Brain microvascular endothelial cell (primary cell): ENCODE results near the gene SLC25A27.

ENCODE experiments used
- DNase-seq: peaks from one replicate; pipeline ENCODE4 v3.0.0-alpha.2; 2020
- H3K27ac ChIP-seq: fragments of 250-450 bp; sonication (Bioruptor Pico); 2 replicates; pipeline ENCODE4 v1.5.1; 2020; ENCODE audit warnings: mild to moderate bottlenecking, moderate library complexity
- H3K27me3 ChIP-seq: fragments of 250-450 bp; sonication (Bioruptor Pico); replicated peaks from 2 replicates; pipeline ENCODE4 v1.5.1; 2020; ENCODE audit warnings: mild to moderate bottlenecking
- H3K36me3 ChIP-seq: fragments of 250-450 bp; sonication (Bioruptor Pico); replicated peaks from 2 replicates; pipeline ENCODE4 v1.5.1; 2020; ENCODE audit warnings: mild to moderate bottlenecking
- H3K4me3 ChIP-seq: 2 replicates; pipeline ENCODE4 v1.5.1; 2011; ENCODE audit warnings: low read depth, mild to moderate bottlenecking, control low read depth, low read length, moderate library complexity
- CTCF ChIP-seq: IDR thresholded peaks from 2 replicates; pipeline ENCODE4 v1.5.1; 2011; ENCODE audit warnings: low read depth, mild to moderate bottlenecking, moderate library complexity, low read length, control low read depth, inconsistent platforms; ENCODE audit errors: missing control alignments
- in situ Hi-C: cut with HindIII; loops from 2 replicates; pipeline ENCODE4 v1.10.0; 2017; ENCODE audit warnings: low sequenced_read_pairs, low pct_ligation_motif_present

The SLC25A27 gene

DNA sequence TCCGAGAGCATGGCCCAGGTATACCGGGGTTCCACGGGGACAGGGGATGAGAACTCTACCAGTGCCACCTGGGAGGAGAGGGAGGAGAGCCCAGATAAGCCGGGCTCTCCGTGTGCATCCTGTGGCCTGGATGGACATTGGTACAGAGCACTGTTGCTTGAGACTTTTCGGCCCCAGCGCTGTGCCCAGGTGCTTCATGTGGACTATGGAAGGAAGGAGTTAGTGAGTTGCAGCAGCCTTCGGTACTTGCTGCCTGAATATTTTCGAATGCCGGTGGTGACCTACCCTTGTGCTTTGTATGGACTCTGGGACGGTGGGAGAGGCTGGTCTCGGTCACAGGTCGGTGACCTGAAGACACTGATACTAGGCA lies 36.2 kb downstream of the SLC25A27 start:
- in situ Hi-C loops, result no loop called here
- no peak for DNase-seq
- no peaks in the 10 kb centered on the region for H3K36me3 ChIP-seq
- H3K27ac ChIP-seq, result no peak overlapping the region
- TF ChIP-seq CTCF, result no peak
- H3K27me3 ChIP-seq, result no peaks in the 10 kb centered on the region
- H3K4me3 ChIP-seq, result no peak overlapping the region

GRCh38 chr6:46689657-46690056 lies 36.9 kb downstream of the SLC25A27 start:
- Histone ChIP-seq H3K27me3 (no peaks in the 10 kb centered on the region), H3K36me3 (no peaks in the 10 kb centered on the region), H3K4me3 (no peak overlapping the region), H3K27ac (no peak overlapping the region)
- no peak for DNase-seq
- TF ChIP-seq CTCF, result no peak
- in situ Hi-C loops, result no loop called here

DNA sequence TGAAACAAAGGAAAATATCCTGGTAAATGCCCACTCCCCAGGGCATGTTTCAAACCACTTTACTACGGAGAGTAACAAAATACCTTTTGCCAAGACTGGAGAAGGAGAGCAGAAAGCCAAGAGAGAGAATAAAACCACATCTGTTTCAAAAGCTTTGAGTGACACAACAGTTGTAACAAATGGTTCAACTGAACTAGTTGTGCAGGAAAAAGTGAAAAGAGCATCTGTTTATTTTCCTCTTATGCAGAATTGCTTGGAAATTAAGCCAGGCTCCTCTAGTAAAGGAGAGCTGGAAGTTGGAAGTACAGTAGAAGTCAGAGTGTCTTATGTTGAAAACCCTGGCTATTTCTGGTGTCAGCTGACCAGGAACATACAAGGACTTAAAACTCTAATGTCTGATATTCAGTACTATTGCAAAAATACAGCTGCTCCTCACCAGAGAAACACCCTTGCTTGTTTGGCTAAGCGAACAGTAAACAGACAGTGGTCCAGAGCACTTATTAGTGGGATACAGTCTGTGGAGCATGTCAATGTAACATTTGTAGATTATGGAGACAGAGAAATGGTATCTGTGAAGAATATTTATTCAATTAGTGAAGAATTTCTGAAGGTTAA lies 37.5 kb downstream of the SLC25A27 start:
- Histone ChIP-seq H3K27me3 (no peaks in the 10 kb centered on the region), H3K4me3 (no peak overlapping the region), H3K36me3 (no peaks in the 10 kb centered on the region), H3K27ac (no peak overlapping the region)
- no peak for TF ChIP-seq CTCF
- DNase-seq, result no peak
- in situ Hi-C loops, result no loop called here

- H3K27ac ChIP-seq, result no peak overlapping the region
- H3K36me3 ChIP-seq, result no peaks in the 10 kb centered on the region
- H3K4me3 ChIP-seq, result no peak overlapping the region
- in situ Hi-C loops, result no loop called here
- no peak for TF ChIP-seq CTCF
- DNase-seq, result no peak
- H3K27me3 ChIP-seq, result no peaks in the 10 kb centered on the region
These were observed 38.2 kb downstream of the SLC25A27 start for GRCh38 chr6:46690911-46691451.

DNA sequence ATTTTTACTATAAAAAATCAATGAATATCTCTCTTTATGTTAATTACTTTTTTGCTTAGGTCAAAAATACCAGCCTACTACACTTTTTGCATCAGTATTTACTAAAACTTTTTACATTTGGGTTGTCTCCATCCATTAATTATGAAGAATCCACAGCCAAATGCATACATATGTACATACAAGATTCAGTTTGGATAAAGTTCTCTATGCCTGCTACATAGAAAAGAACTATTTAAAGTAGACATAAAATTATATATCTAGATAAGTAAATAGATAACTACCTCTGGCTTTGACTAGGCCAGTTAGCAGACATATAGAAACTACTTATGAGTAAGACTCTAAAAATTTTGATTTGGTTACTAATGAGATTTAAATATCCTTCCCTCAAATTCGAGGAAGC lies 47.2 kb downstream of the SLC25A27 start:
- Histone ChIP-seq H3K4me3 (no peak overlapping the region), H3K36me3 (no peaks in the 10 kb centered on the region), H3K27ac (no peak overlapping the region), H3K27me3 (peaks cover 3% of the 10 kb centered on the region)
- in situ Hi-C loops, result no loop called here
- DNase-seq, result no peak
- TF ChIP-seq CTCF, result no peak

GRCh38 chr6:46704562-46704961 lies 51.8 kb downstream of the SLC25A27 start:
- in situ Hi-C loops, result no loop called here

More at GRCh38 chr6:46704562-46704961, 51.8 kb downstream of the SLC25A27 start:
- H3K36me3 ChIP-seq, result no peaks in the 10 kb centered on the region
- no peak overlapping the region for H3K27ac ChIP-seq
- H3K4me3 ChIP-seq, result no peak overlapping the region
- peaks cover 3% of the 10 kb centered on the region for H3K27me3 ChIP-seq
- peak; percentile 8 for DNase-seq
- no peak for TF ChIP-seq CTCF
